Kidney glomerular epithelial cell (primary cell): ENCODE results near the gene SRRM2.

ENCODE experiments used
- DNase-seq: peaks from one replicate; lab custom pipeline; 2025; lab: John Stamatoyannopoulos, UW

The SRRM2 gene

DNA sequence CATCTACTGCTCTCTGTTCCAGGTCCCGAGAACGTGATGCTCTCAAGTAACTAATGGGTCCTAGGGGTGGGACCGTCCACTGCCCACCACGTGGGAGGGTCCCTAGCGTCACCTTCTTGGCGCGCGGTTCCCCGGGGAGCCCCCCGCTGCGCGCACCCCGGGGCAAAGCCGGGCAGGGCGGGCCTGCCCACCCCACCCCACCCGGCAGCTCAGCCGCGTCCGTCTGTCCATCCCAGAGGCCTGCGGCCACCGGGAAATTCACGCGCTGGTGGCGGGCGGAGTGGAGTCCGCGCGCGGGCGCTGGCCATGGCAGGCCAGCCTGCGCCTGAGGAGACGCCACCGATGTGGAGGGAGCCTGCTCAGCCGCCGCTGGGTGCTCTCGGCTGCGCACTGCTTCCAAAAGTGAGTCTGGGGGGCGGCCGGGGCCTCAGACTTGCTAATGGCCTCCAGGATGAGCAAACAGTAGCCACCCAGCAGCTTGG lies 46.3 kb downstream of the SRRM2 start:
- no peak for DNase-seq

- no peak for DNase-seq
Measured at GRCh38 chr16:2799205-2799858, 46.9 kb downstream of the SRRM2 start.

DNA sequence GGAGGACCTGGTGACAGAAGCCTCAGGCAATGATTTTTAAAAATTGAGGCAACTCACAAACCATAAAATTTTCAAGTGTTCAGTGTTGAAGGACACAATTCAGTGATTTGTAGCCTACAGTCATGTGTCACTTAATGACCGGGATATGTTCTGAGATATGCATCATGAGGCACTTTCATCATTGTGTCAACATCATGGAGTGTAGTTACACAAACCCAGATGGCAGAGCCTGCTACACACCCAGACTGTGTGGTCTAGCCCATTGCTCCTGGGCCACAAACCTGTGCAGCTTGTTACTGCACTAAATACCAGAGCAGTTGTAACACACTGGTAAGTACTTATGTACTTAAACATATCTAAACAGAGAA lies 47.4 kb downstream of the SRRM2 start:
- DNase-seq: no peak

DNA sequence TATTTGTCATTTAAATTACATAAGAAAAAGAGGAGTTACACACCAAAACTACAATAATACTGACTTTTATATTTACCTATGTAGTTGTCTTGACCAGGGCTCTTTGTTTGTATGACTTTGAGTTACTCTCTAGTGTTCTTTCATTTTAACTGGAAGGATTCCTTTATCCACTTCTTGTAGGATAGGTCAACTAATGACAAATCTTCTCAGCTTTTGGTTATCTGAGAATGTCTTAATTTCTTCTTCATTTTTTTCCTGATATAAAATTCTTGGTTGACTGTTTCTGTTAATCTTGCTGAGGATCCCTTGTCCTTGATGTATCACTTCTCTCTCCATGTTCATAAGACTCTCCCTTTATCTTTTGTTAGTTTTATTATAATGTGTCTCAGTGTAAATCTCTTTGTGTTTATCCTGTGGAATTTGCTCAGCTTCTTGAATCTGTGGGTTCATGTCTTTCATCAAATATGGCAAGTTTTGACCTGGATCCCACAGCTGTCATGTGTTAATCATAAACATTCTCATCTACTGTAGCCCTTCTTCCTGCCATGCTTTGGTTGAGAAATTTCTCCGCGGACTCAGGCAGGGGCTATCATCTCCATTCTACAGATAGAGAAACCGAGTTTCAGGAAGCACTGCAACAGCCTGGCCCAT lies 51.2 kb downstream of the SRRM2 start:
- DNase-seq: no peak

- no peak for DNase-seq
Measured at GRCh38 chr16:2804728-2805127, 52.3 kb downstream of the SRRM2 start.

DNA sequence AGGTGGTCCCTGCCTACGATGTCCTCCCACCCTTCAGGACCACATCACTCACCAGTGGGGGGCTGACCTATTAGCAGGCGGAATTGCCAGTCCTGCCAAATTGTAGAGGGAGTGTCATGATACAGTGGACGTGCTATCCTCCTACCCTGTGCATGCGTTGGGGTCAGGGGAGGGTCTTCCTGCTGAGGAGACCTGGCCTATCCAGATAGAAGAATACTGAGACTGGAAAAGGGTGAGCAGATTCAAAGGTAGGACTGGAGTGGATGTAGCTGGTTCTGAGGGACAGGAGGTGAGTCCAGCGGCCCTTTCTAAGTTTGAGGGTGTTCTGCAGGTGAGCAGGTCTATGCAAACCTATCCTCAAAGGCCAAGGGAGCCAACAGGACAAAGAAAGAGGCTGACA lies 53.8 kb downstream of the SRRM2 start:
- DNase-seq: no peak

DNA sequence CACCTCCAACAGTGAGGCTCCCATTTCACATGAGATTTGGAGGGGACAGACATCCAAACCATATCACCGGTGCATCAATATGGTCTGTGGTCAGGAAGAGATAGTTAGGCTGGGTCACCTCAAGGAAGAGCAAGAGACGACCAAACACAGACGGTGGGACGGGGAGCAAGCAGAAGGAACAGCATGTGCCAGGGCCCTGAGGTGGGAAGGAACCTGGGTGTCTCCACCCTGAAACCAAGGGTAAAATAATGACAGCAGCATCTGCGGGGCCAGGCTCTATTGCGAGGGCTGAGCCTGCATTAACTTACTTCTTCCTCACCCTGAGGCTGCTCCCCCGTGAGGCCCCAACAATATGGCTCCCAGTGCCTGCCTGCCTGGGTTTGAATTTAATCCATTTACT lies 55.7 kb downstream of the SRRM2 start:
- DNase-seq: no peak

DNA sequence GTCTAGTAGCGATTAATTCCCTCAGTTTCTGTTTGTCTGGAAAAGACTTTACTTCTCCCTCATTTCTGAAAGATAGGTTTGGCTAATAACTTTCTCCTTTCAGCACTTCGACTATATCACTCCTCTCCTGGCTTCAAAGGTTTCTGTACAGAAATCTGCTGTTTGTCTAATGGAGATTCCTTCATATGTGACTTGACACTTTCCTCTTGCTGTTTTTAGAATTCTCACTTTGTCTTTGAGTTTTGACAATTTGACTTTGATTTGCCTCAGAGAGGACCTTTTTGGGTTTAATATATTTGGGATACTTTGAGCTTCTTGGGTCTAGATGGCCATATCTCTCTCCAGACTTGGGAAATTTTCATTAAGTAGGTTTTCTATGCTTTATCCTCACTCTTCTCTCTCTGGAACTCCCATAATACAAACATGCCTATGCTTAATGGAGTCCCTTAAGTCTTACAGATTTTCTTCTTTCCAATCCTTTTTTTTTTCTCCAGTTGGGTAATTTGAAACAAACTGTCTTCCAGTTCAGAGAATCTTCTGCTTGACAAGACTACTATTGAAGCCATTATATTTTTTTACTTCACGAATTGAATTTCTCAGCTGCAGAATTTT lies 56.8 kb downstream of the SRRM2 start:
- DNase-seq: no peak

DNA sequence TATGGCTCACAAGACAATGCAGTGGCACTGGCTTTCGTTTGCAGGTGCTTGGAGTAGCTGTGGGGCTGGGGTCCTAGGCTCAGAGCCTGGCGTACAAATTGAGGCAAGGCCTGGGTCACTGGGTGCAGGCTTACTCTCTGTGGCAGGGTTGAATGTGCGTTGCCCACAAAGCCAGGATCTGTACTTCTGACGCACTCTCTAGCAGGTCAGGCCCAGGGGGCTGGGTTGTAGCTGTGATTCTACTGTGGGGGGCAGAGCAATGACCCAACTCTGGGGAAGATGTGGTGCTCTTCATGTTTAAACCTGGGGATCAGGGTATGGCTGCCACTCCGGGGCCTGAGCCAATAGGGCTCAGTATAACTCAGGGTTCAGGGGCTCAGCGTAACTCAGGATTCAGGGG lies 58.2 kb downstream of the SRRM2 start:
- DNase-seq: no peak

- DNase-seq: no peak
Measured at GRCh38 chr16:2811703-2812471, 59.4 kb downstream of the SRRM2 start.

GRCh38 chr16:2813771-2814221 lies 61.4 kb downstream of the SRRM2 start:
- DNase-seq: no peak

DNA sequence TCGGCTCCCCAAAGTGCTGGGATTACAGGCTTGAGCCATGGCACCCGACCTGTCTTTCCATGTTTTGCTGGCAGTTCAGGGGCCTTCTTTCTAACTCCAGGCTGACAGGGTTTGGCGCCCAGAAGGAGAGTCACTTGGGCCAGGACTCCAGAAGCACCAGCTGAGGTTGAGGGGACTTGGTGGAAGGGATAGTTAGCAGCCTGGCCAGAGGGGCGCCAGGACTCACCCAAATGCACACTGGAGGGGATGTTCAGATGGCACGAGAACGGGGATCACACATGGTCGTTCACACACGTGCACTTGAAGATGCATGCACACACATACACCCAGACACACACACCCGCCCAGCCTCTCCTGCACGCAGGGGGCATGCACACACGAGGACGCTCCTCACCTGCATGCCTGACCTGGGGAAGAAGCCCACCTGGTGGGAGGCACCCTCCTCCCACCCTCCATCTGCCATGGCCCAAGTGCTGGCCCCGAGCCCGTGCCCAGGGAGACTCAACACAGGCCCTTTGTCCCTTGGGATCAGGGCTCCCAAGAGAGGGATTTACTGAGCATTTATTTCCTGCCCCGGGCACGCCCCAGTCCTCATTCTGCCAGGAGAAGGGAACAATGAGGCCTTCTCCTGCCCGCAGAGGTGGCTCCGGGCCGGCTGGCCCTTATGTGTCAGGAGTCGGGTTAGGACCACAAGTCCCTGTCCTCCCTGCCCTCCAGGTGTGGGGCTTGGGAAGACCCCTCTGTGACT lies 62.3 kb downstream of the SRRM2 start:
- DNase-seq: no peak

DNA sequence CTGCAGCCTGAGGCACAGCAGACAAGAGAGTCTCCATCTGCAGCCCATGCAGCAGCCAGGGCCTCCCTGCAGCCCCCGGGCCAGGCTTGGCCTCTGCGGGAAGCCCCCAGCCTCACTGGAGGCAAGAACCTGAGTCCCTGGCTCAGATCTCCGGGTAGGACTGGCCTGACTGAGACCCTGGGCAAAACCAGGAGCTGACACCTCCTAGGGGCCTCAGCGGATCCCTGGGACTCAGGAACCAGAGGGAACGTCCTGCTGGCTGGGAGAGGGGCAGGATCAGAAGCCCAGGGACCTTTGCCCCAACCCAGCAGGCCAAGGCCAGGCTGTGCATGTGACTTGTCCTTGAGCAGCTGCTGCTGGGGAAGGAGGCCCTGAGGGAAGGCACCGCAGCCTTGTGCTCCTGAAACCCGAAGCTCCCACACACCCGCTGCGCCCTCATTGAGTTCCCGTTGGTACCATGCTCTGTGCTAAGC lies 62.9 kb downstream of the SRRM2 start:
- DNase-seq: no peak

- DNase-seq: no peak
Measured at GRCh38 chr16:2816751-2817339, 64.4 kb downstream of the SRRM2 start, which contains the start of gene PRSS21. PRSS21 (plus strand) TSS chr16:2817237; CDS start chr16:2817269, 32 bp downstream.

DNA sequence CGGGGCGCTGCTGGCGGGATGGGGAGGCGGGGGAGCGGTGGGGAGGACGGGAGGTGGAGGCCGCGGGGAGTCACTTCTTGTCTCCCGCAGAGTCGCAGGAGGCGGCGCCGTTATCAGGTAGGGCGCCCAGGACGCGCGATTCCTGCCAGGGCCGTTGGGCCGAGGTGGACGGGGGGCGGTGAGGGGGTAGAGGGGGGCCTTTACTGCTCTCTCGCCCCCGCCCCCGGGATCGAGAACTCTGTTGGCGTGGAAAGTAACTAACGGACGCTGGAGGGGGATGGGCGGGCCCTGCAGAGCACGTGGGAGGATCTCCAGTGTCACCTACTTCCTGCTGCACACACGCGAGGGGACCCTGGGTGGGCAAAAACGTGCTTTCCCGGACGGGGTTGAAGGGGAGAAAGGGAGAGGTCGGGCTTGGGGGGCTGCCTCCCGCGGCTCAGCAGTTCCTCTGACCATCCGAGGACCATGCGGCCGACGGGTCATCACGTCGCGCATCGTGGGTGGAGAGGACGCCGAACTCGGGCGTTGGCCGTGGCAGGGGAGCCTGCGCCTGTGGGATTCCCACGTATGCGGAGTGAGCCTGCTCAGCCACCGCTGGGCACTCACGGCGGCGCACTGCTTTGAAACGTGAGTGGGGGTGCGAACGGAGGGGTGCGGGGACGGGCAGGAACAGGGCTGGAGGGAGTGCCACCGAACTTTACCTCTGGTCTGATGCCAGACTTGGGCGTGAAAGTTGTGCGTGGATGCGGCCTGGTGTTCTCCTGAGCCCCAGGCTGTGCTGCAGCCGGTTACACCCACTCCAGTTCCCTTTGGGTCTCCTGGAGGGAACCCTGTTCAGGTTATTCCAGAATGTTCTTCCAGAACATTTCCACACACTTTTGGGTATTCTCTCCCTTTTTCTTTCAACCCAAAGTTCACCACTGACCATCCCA lies 65.2 kb downstream of the SRRM2 start:
- no peak for DNase-seq

DNA sequence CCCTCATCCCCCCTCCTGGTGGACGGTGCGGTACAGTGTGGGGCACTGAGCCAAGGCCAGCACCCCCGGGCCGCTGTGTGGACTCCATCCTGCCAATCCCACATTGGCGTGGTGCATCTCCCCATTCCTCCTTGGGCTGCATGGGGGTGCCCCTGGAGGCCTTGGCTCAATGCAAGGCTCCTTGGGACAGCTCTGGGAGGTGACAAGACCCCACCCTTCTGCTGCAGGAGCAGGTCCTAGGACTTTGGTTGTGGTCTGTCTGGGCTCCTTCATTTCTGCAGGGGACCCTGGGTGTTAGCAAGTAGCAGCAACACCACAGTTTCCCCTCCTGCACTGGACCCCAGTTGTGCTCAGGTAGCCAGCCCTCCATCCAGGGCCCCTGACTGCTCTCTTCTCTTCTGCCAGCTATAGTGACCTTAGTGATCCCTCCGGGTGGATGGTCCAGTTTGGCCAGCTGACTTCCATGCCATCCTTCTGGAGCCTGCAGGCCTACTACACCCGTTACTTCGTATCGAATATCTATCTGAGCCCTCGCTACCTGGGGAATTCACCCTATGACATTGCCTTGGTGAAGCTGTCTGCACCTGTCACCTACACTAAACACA lies 65.9 kb downstream of the SRRM2 start:
- no peak for DNase-seq

DNA sequence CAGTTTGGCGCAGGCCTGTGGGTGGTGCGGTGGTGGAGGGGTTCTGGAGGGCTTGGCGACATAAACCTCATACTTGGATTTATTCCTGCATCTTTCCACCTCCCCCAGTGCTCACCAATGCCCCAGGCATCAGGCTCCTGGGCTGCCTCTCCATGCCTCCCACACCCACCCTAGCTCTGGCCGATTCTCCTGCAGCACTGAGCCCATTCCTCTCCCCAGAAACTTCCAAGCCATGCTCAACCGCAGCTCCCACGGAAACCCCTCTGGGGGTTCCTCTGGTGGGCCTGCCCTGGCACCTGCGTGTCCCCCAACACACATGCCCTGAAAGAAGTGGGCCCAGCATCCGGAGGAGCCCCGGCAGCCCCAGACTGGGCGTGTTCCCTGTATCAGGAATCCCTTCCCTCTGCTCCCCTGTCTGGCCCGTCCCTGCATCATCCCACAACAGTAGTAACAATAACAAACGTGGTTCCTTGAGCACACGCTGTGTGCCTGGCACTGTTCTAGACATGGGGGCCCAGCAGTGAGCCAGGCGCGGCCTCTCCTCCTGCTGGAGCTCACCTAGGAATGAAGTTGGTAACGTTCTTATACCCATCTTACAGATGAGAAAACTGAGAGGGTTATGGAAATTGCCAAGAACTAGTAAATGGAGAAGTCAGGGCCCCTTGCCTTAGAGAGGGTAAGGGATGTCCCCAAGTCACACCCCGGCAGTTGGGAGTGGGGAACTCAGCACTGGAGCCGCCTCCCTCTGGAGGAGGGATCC lies 66.9 kb downstream of the SRRM2 start:
- DNase-seq: no peak

DNA sequence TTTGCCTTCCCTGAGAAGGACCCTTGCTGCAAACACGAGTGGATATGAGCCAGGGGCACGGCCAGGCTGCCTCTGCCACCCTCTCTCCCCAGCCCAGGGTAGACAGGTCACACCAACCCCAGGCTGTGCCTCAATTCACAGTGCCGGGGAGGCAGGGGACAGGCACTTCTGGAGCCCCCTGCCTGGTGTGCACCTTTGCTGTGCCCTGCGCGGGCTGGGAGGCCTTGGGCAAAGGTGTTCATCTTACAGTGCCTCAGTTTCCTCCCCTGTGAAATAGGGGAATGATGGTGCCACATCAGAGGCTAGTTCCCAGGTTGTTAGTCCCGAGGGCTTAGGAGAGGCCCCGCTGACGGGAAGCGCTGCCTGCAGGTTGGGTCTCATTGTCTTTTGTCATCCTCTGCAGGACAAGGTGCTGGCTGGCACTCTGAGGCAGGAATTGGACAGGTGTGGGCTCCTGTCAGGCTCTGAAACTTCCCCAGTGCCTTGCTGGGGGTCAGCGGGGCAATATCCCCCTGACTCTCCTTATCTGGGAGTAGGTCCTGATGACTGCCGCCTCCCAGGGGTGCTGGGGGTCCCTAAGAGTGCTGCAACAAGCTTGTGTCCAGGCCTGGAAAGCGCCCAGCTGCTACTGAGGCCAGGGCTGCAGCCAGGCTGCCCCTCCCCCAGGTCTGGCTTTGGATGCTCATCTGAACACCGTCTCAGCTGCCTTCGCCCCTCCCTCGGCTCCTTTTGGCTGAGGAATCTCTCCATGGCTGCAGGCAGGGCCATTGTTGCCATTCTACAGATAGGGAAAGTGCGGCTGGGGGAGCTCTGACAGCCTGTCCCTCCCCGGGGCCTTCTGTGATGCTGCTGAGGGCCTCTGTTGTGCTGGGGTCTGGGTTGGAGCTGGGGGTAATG lies 67.7 kb downstream of the SRRM2 start:
- no peak for DNase-seq
